Hematopoietic multipotent progenitor cell treated with erythropoietin and hydrocortisone succinate and interleukin-3 and kit ligand, for 15 days (in vitro differentiated cells): ENCODE data around the gene CCDC192.

Experiments
- DNase-seq: peaks from one replicate; pipeline ENCODE4 v3.0.0-alpha.2; 2015; ENCODE audit warnings: low spot score

CCDC192 gene

GRCh38 chr5:127885176-127885575 is 182.0 kb downstream of the CCDC192 start:
- no peak for DNase-seq

- no peak for DNase-seq
Measured at GRCh38 chr5:127886081-127886480, 182.9 kb downstream of the CCDC192 start.

GRCh38 chr5:127887282-127887681 is 184.1 kb downstream of the CCDC192 start:
- no peak for DNase-seq

- DNase-seq, result no peak
Measured at GRCh38 chr5:127891942-127892341, 188.8 kb downstream of the CCDC192 start.

- DNase-seq, result no peak
Measured at GRCh38 chr5:127892467-127893207, 189.4 kb downstream of the CCDC192 start.

- no peak for DNase-seq
Measured at GRCh38 chr5:127893232-127893631, 190.0 kb downstream of the CCDC192 start.

GRCh38 chr5:127894461-127894860 is 191.3 kb downstream of the CCDC192 start:
- DNase-seq, result no peak

GRCh38 chr5:127898551-127899213 is 195.5 kb downstream of the CCDC192 start:
- DNase-seq, result no peak

GRCh38 chr5:127899214-127899610 is 196.0 kb downstream of the CCDC192 start:
- no peak for DNase-seq

GRCh38 chr5:127906562-127907204 is 203.5 kb downstream of the CCDC192 start:
- DNase-seq, result no peak

- DNase-seq, result no peak
Measured at GRCh38 chr5:127907907-127908306, 204.7 kb downstream of the CCDC192 start.

- DNase-seq, result no peak
Measured at GRCh38 chr5:127909066-127909465, 205.9 kb downstream of the CCDC192 start.

- DNase-seq, result no peak
Measured at GRCh38 chr5:127909821-127910220, 206.6 kb downstream of the CCDC192 start.

- no peak for DNase-seq
Measured at GRCh38 chr5:127910307-127910956, 207.2 kb downstream of the CCDC192 start.

GRCh38 chr5:127911619-127912018 is 208.4 kb downstream of the CCDC192 start:
- no peak for DNase-seq

- no peak for DNase-seq
Measured at GRCh38 chr5:127912411-127912810, 209.2 kb downstream of the CCDC192 start.

- no peak for DNase-seq
Measured at GRCh38 chr5:127916885-127917573, 213.8 kb downstream of the CCDC192 start.

GRCh38 chr5:127919006-127919796 is 216.0 kb downstream of the CCDC192 start:
- no peak for DNase-seq

- no peak for DNase-seq
Measured at GRCh38 chr5:127919818-127920217, 216.6 kb downstream of the CCDC192 start.

- DNase-seq, result no peak
Measured at GRCh38 chr5:127920936-127921335, 217.7 kb downstream of the CCDC192 start.

GRCh38 chr5:127922603-127923002 is 219.4 kb downstream of the CCDC192 start:
- DNase-seq, result no peak
